ENCODE results near the gene KRT8.

DNA sequence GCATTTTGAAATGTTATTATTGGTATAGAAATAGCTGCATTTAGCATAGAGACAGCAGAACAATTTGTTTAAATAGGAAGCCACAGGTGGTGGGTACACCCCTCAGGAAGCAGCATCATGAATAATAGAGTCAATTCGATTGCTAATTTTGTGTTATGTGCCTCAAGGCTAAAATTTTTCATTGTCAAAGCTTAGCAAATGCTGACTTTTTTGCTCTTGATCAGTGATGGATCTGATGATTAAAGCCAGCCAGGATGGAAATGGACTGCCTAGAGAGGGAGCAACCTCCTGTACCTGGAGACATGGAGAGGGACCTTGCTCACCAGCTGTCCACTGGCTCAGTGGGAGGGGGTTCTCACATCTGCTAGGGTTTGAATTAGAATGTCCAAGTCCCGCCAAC, 4.5 kb upstream of the KRT8 start:
- TF ChIP-seq, protein P1, sequence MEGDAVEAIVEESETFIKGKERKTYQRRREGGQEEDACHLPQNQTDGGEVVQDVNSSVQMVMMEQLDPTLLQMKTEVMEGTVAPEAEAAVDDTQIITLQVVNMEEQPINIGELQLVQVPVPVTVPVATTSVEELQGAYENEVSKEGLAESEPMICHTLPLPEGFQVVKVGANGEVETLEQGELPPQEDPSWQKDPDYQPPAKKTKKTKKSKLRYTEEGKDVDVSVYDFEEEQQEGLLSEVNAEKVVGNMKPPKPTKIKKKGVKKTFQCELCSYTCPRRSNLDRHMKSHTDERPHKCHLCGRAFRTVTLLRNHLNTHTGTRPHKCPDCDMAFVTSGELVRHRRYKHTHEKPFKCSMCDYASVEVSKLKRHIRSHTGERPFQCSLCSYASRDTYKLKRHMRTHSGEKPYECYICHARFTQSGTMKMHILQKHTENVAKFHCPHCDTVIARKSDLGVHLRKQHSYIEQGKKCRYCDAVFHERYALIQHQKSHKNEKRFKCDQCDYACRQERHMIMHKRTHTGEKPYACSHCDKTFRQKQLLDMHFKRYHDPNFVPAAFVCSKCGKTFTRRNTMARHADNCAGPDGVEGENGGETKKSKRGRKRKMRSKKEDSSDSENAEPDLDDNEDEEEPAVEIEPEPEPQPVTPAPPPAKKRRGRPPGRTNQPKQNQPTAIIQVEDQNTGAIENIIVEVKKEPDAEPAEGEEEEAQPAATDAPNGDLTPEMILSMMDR (conservative IDR thresholded peaks at IDR 0.05 in 1 of 2, IDR thresholded peaks at IDR 0.05 in 1 of 2; ENCODE audit: extremely low read depth in 1 of 2, insufficient read depth in 1 of 2, low read depth in 1 of 2, low read length in 2 of 2): no peak
- TF ChIP-seq EZH2 (IDR thresholded peaks at IDR 0.05; ENCODE audit: borderline replicate concordance, low read length): no peak
